HG03432 (cell line): Measurements from ENCODE around the gene ZCCHC14.

ENCODE experiments used
- ATAC-seq: cut with Tn5 transposase; IDR thresholded peaks from one replicate; pipeline ENCODE4 v1.9.1; 2021; ENCODE audit warnings: mild to moderate bottlenecking, moderate library complexity; ENCODE audit not compliant: unreplicated experiment

ZCCHC14 gene

GRCh38 chr16:87459027-87459426 lies 33.8 kb downstream of the ZCCHC14 start:
- ATAC-seq, result no peak

DNA sequence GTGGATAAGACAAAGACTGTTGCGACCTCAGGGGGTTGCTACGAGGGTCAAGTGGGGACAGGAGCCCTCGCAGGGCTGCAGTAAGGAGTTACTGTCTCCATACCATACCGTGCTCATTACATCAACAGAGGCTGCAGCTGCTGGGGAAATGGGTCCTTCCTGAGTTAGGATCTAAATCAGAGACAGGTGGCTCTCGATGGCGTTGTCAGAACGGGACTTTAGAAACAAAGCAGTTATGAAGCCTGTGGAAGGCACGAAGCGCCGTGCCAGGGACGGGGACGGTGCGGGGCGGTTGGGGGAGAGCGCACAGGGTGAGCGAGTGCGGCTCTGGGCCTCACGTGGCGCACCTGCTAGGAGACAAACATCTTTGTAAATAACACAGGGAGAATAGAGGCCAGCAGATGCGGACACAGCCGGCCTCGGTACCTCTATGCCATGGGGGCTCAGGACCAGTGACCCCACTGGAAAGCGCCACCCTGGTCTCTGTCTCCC lies 34.4 kb downstream of the ZCCHC14 start:
- no peak for ATAC-seq

GRCh38 chr16:87457709-87458423 lies 35.0 kb downstream of the ZCCHC14 start:
- ATAC-seq, result no peak

- no peak for ATAC-seq
Measured at GRCh38 chr16:87457061-87457611, 35.7 kb downstream of the ZCCHC14 start.

- no peak for ATAC-seq
Measured at GRCh38 chr16:87454391-87454790, 38.4 kb downstream of the ZCCHC14 start.

GRCh38 chr16:87453326-87453725 lies 39.5 kb downstream of the ZCCHC14 start:
- ATAC-seq, result no peak

DNA sequence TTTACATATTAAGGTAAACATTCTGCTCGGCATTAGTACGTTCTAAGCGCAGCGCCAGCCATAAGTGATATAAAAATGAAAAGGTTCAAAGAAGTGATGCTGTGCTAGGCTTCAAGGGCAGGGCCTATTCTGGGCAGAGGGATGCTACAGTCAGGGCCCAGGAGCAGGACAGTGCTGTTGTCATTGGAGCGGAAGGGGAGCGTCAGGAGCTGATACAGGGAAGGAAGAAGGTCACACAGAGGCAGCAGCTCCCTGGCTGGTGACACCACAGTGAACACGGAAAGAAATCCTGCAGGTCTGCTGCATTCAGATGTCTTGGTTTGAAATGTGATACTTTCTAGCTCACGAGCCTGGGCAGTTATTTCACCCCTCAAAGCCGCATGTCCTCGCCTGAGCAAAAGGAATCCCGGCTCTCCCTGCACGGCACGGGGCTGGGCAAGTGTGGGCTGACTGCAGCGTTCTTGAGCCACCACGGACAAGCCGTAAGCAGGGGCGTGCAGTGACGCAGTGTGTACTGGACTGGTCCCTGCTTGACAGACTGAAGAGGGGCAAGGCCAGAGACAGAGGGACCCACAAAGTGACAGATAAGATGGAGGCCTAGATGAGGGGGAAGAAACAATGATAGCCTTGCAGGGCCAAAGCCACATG lies 41.1 kb downstream of the ZCCHC14 start:
- no peak for ATAC-seq

DNA sequence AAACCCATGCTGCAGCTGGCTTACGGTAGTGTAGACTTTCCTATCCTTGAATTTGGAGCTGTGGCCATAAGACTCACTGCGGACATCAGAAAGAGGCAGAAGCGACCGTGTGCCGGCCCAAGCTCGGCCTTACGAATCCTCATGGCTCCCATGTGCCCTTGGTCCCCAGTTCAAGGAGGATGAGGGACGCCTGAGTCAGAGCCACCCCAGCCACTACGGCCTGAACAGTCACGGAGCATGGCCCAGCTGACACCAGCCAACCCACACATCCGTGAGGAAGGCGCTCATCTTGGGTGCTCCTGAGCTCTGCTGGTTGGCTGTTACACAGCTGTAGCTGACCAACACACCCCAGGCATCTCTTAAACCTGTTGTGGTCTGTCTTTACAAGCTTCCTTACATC lies 44.0 kb downstream of the ZCCHC14 start:
- ATAC-seq, result no peak

DNA sequence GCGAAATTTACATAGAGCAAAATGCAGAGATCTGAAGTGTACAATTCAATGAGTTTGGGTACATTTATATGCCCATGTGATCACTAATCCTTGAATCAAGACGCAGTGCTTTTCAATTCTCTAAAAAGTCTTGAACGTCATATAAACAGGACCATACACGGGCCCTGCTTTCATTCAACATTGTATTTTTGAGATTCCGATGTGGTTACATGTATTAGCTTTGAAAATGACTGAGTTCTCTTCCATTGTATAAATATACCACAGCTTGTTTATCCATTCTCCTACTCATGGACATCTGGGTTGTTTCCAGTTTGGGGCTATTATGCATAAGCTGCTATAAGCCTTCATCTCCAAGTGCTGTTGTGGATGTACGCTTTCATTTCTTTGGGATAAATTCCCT lies 45.5 kb downstream of the ZCCHC14 start:
- ATAC-seq, result no peak

GRCh38 chr16:87446479-87446878 lies 46.3 kb downstream of the ZCCHC14 start:
- ATAC-seq, result no peak

DNA sequence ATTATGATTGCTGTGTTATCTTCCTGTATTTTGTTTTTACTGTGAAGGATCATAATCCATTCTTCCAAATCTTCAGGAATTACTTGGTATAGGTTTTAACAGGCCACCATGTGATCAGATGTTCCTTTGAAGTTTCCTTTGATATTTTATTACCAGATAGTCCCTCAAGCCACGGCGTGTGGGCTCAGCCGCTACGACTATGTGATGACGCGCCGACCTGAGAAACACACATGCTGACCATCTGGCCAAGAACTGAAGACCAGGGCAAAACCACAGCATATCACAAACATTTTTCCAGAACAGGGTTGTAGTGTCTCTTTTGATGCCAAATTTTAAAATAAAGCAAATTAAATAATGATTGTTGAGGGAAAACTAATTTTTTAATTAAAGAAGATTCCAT lies 47.3 kb downstream of the ZCCHC14 start:
- no peak for ATAC-seq

- ATAC-seq, result no peak
Measured at GRCh38 chr16:87443964-87444363, 48.9 kb downstream of the ZCCHC14 start.

GRCh38 chr16:87443016-87443415 lies 49.8 kb downstream of the ZCCHC14 start:
- ATAC-seq, result no peak

DNA sequence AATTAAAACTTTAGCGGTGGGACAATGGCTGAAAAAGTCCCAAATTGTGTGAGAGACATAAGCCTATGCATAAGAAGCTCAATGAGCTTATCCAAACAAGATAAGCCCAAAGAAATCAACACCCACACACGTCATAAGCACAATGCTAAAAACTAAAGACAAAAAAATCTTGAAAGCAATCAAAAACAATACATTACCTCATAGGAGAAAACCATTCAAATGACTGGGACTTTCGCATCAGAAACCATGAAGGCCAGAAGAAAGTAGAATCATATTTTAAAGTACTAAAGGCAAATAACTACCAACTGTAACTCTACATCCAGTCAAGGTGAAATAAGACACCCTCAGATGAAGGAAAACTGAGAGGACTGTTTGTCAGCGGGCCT lies 50.2 kb downstream of the ZCCHC14 start:
- ATAC-seq, result no peak

DNA sequence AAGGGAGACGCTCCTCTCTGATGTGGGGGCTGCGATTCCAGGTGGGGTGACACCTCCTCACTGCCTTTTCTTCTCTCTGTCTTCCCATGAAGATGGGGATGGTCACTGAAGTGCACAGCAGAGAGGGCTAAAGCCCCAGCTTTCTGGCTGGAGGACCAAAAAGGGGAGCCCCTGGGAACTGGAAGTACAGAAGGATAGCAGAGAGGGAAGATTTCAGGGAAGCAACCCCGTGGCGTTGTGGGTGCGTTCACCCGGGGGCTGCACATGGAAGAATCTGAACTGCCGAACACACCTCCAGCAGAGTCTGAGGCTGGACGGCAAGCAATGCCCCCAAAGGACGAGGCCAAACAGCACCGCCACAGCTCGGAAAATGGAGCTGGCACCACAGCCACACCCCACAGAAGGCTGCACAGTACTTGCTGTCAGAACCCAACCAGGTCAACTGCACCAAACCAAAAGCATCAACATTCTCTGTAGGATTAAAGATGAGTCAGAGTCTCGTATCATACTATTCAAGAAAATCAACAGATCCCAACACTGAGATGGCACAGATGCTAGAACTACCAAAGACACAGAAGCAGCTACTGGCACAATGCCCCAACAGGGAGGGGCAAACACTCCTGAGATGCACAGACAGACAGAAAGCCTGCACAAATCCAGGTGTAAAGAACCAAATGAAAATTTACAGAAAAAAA lies 50.8 kb downstream of the ZCCHC14 start:
- ATAC-seq, result no peak

DNA sequence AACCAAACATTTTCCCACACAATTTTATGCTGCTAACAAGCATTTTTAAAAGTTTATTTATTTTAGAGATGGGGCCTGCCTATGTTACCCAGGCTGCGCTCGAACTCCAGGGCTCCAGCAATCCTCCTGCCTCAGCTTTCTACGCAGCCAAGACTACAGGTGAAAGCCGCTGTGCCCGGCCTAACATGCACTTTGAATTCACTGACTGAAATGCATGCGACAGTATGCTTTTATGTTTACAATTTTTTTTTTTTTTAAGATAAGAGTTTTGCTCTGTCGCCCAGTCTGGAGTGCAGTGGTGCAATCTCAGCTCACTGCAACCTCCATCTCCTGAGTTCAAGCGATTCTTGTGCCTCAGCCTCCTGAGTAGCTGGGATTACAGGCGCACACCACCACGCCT lies 52.9 kb downstream of the ZCCHC14 start:
- no peak for ATAC-seq

DNA sequence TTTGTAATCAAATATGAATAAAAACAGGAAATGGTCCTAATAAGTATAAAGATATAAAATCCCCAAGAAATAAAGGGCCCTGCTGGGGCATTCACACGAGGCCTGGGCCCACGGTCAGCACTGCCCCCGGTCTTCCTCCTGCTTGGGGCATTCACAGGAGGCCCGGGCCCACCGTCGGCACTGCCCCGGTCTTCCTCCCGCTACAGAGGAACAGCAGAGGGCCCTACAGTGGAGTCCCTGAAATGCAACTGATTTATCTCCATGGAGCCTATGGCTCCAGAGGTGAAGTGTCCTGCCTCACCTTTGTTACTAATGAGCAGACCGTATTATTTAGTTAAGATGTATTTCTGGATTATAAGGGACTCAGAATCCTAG lies 54.2 kb downstream of the ZCCHC14 start:
- ATAC-seq, result no peak

DNA sequence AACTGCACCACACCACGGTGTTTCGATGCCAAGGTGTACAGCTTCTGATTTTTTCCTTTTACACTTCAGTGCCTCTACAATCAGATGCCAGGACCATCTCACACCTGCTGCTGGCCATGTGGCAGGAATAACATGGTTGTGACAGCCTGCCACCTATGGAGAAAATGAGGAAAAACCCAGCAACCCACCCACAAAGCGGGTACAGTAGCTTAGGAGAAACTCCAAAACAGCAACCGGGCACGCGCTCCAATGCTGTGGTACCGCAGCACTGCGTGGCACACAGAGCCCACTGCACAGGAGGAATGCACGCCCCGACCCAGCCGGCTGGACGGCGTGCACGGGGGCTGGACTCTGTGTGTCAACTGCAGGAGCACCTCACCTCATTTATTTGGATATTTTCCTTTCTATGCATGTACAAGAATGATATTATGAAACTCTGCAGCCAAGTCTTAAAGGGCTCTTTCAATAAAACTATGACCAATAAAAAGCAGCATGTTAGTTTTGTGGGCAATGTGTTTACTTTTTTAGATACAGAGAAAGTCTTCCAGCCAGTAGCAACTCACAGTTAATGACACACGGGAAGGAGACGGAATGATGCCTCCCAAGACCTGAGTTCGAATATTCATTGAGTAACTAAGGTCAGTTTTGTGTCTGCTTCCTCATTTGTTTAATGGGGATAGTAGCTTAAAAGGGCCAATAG lies 54.8 kb downstream of the ZCCHC14 start:
- ATAC-seq, result no peak

DNA sequence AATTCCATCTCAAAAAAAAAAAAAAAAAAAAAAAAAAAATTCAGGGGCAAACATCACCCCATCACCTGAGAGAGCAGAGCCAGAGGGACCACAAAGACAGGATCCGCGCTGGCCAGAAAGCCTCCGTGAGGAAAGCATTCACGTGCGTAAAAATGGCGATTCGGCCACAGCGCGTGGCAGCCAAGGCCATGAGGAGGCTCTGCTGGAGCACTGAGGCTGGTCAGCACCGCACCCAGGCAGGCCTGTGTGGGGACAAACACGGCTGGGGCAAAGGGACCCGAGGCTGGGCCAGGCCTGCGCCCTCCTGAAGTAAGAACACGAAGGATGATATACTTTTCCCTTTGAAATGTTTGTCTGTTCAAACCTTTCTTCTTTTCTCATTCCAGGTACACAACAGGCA lies 55.5 kb downstream of the ZCCHC14 start:
- no peak for ATAC-seq

- no peak for ATAC-seq
Measured at GRCh38 chr16:87436225-87437172, 56.3 kb downstream of the ZCCHC14 start.
